IMR-90 (cell line): Measurements from ENCODE around the gene MYO1F. TPM values are rescaled to one million over a fixed set of nuclear protein-coding genes. Genes with fewer than 3 reads are reported as not detected.

Source experiments
- ATAC-seq: fragments of 200-7000 bp; cut with Tn5 transposase; 2 replicates; pipeline ENCODE4 v1.9.1; 2020; ENCODE audit warnings: low read depth, mild to moderate bottlenecking, moderate library complexity
- BruUV-seq: library from RNA; stranded (reverse); fragments of 400-500 nt; replicated peaks from 2 replicates; lab custom pipeline; 2021; lab: Mats Ljungman, UMichigan
- CTCF ChIA-PET: fragments of 300-600 bp; formaldehyde crosslinking; extraction: SDS; loops from one replicate; lab custom pipeline; 2021; ENCODE audit warnings: antibody characterized with exemption; lab: Yijun Ruan, JAX
- POLR2A ChIA-PET: fragments of 300-600 bp; sonication (Branson Sonifier 250); formaldehyde crosslinking; loops from one replicate; lab custom pipeline; 2022; ENCODE audit warnings: antibody characterized with exemption; ENCODE audit not compliant: unreplicated experiment; lab: Charles Lee
- DNase-seq: peaks from one replicate; pipeline ENCODE4 v3.0.0; 2013
- H2AFZ ChIP-seq: replicated peaks from 2 replicates; pipeline ENCODE3; 2013; ENCODE audit warnings: low read length, mild to moderate bottlenecking; ENCODE audit not compliant: poor library complexity
- H2AK5ac ChIP-seq: 2 replicates; pipeline ENCODE4 v1.6.1; 2013; ENCODE audit warnings: low read depth, low read length, inconsistent platforms
- H2AK9ac ChIP-seq: replicated peaks from 2 replicates; pipeline ENCODE3; 2013; ENCODE audit warnings: mild to moderate bottlenecking, low read depth, low read length, moderate library complexity; ENCODE audit not compliant: poor library complexity
- H2BK120ac ChIP-seq: 2 replicates; pipeline ENCODE4 v1.6.1; 2013; ENCODE audit warnings: low read depth, low read length, inconsistent platforms
- H2BK15ac ChIP-seq: 3 replicates; pipeline ENCODE4 v1.6.1; 2013; ENCODE audit warnings: low read depth, low read length, inconsistent platforms
- H2BK20ac ChIP-seq: 2 replicates; pipeline ENCODE4 v1.6.1; 2013; ENCODE audit warnings: low read depth, mild to moderate bottlenecking, inconsistent platforms, low read length, moderate library complexity
- H2BK5ac ChIP-seq: 2 replicates; pipeline ENCODE4 v1.6.1; 2013; ENCODE audit warnings: mild to moderate bottlenecking, low read depth, low read length, inconsistent platforms; ENCODE audit not compliant: poor library complexity, severe bottlenecking
- H3K14ac ChIP-seq: replicated peaks from 2 replicates; pipeline ENCODE4 v1.6.1; 2013; ENCODE audit warnings: low read depth, low read length, inconsistent platforms
- H3K18ac ChIP-seq: 2 replicates; pipeline ENCODE4 v1.6.1; 2013; ENCODE audit warnings: low read depth, low read length, control low read depth
- H3K23ac ChIP-seq: 2 replicates; pipeline ENCODE4 v1.6.1; 2013; ENCODE audit warnings: low read depth, low read length, inconsistent platforms
- H3K27ac ChIP-seq: 2 replicates; pipeline ENCODE4 v1.5.1; 2013; ENCODE audit warnings: mild to moderate bottlenecking, control low read depth, low read length; ENCODE audit not compliant: insufficient read depth
- H3K27me3 ChIP-seq: 2 replicates; pipeline ENCODE4 v1.6.1; 2013; ENCODE audit warnings: low read length; ENCODE audit not compliant: control insufficient read depth, insufficient read depth
- H3K36me3 ChIP-seq: 2 replicates; pipeline ENCODE4 v1.6.1; 2013; ENCODE audit warnings: low read length, mixed read lengths; ENCODE audit not compliant: control insufficient read depth, insufficient read depth
- H3K4ac ChIP-seq: 2 replicates; pipeline ENCODE4 v1.6.1; 2013; ENCODE audit warnings: low read depth, low read length, inconsistent platforms
- H3K4me1 ChIP-seq: 2 replicates; pipeline ENCODE4 v1.6.1; 2013; ENCODE audit warnings: low read length, mixed read lengths; ENCODE audit not compliant: control insufficient read depth, insufficient read depth
- H3K4me2 ChIP-seq: 2 replicates; pipeline ENCODE4 v1.6.1; 2013; ENCODE audit warnings: low read depth, mild to moderate bottlenecking, control low read depth, low read length, moderate library complexity
- H3K4me3 ChIP-seq: 2 replicates; pipeline ENCODE4 v1.5.1; 2013; ENCODE audit warnings: low read depth, mild to moderate bottlenecking, control low read depth, low read length, moderate library complexity; ENCODE audit not compliant: insufficient read depth
- H3K56ac ChIP-seq: 2 replicates; pipeline ENCODE4 v1.6.1; 2013; ENCODE audit warnings: low read length, inconsistent platforms; ENCODE audit not compliant: insufficient read depth; ENCODE audit errors: extremely low read depth
- H3K79me1 ChIP-seq, 2 experiments: 2 replicates each; pipeline ENCODE4 v1.6.1; 2013; ENCODE audit warnings: low read length in 2 of 2, inconsistent platforms in 1 of 2, low read depth in 1 of 2
- H3K9ac ChIP-seq: 2 replicates; pipeline ENCODE4 v1.6.1; 2013; ENCODE audit warnings: low read depth, low read length, control low read depth
- H3K9me1 ChIP-seq: 2 replicates; pipeline ENCODE4 v1.6.1; 2013; ENCODE audit warnings: low read length, inconsistent platforms; ENCODE audit not compliant: insufficient read depth
- H3K9me3 ChIP-seq: 2 replicates; pipeline ENCODE4 v1.6.1; 2013; ENCODE audit warnings: low read length; ENCODE audit not compliant: control insufficient read depth, insufficient read depth
- H4K20me1 ChIP-seq: 2 replicates; pipeline ENCODE4 v1.6.1; 2013; ENCODE audit warnings: low read length, inconsistent platforms; ENCODE audit not compliant: insufficient read depth
- H4K5ac ChIP-seq: 2 replicates; pipeline ENCODE4 v1.6.1; 2013; ENCODE audit warnings: mild to moderate bottlenecking, low read depth, low read length, control low read depth
- H4K8ac ChIP-seq, 2 experiments: 2 replicates each; pipeline ENCODE4 v1.6.1; 2013; ENCODE audit warnings: low read depth in 2 of 2, low read length in 2 of 2, control low read depth in 1 of 2, inconsistent platforms in 1 of 2
- H4K91ac ChIP-seq: 2 replicates; pipeline ENCODE4 v1.6.1; 2013; ENCODE audit warnings: low read depth, low read length, inconsistent platforms; ENCODE audit not compliant: insufficient read depth
- BHLHE40 ChIP-seq: fragments of 150-350 bp; IDR thresholded peaks from 2 replicates; pipeline ENCODE4 v1.6.1; 2016; ENCODE audit warnings: mild to moderate bottlenecking, low read depth, low read length
- CEBPB ChIP-seq: IDR thresholded peaks from 2 replicates; pipeline ENCODE4 v1.6.1; 2012; ENCODE audit warnings: low read depth, low read length, improper control_type of control experiment
- CHD1 ChIP-seq: IDR thresholded peaks from 2 replicates; pipeline ENCODE4 v1.6.1; 2012; ENCODE audit warnings: low read depth, low read length, improper control_type of control experiment
- CTCF ChIP-seq: conservative IDR thresholded peaks from 2 replicates; pipeline ENCODE4 v1.5.1; 2012; ENCODE audit warnings: mild to moderate bottlenecking, low read depth, low read length, improper control_type of control experiment
- FOS ChIP-seq: fragments of 150-350 bp; IDR thresholded peaks from 2 replicates; pipeline ENCODE4 v1.6.1; 2016; ENCODE audit warnings: low read depth, low read length
- MAFK ChIP-seq: IDR thresholded peaks from 2 replicates; pipeline ENCODE4 v1.6.1; 2012; ENCODE audit warnings: low read depth, low read length, improper control_type of control experiment
- MAZ ChIP-seq: IDR thresholded peaks from 2 replicates; pipeline ENCODE4 v1.6.1; 2012; ENCODE audit warnings: low read depth, mild to moderate bottlenecking, low read length, improper control_type of control experiment, moderate library complexity, borderline replicate concordance
- MXI1 ChIP-seq: IDR thresholded peaks from 2 replicates; pipeline ENCODE4 v1.6.1; 2012; ENCODE audit warnings: low read depth, mild to moderate bottlenecking, low read length, moderate library complexity, borderline replicate concordance
- NFE2L2 ChIP-seq: fragments of 150-350 bp; IDR thresholded peaks from 2 replicates; pipeline ENCODE4 v1.6.1; 2016; ENCODE audit warnings: low read depth, mild to moderate bottlenecking, low read length
- POLR2A ChIP-seq: IDR thresholded peaks from 2 replicates; pipeline ENCODE4 v1.6.1; 2012; ENCODE audit warnings: mild to moderate bottlenecking, low read depth, low read length
- RAD21 ChIP-seq: IDR thresholded peaks from 2 replicates; pipeline ENCODE4 v1.6.1; 2012; ENCODE audit warnings: low read length, improper control_type of control experiment
- RCOR1 ChIP-seq: IDR thresholded peaks from 2 replicates; pipeline ENCODE4 v1.6.1; 2012; ENCODE audit warnings: mild to moderate bottlenecking, low read length, improper control_type of control experiment; ENCODE audit not compliant: insufficient replicate concordance
- RFX5 ChIP-seq: IDR thresholded peaks from 2 replicates; pipeline ENCODE4 v1.8.0; 2012; ENCODE audit warnings: low read depth, mild to moderate bottlenecking, low read length, moderate library complexity
- SMC3 ChIP-seq: fragments of 150-350 bp; IDR thresholded peaks from 2 replicates; pipeline ENCODE4 v1.6.1; 2016; ENCODE audit warnings: low read depth, mild to moderate bottlenecking, antibody characterized with exemption, low read length, moderate library complexity
- WGBS, 2 experiments: methylation state at CpG; one replicate each; pipeline versions ENCODE4 v1.1.5 to v1.1.7; 2013; ENCODE audit warnings: missing lambda C conversion rate in 2 of 2; ENCODE audit not compliant: insufficient read length in 1 of 2; ENCODE audit errors: extremely low coverage in 2 of 2; 5-methylcytosine and 5-hydroxymethylcytosine counted together
- dilution Hi-C: fragments of 300-500 bp; cut with HindIII; formaldehyde crosslinking; loops from one replicate; pipeline ENCODE4 v1.14.3; 2018; ENCODE audit warnings: low sequenced_read_pairs; ENCODE audit not compliant: unreplicated experiment
- in situ Hi-C: fragments of 300-500 bp; cut with MboI; formaldehyde crosslinking; loops from 3 replicates; pipeline ENCODE4 v1.14.3; 2019; ENCODE audit warnings: low sequenced_read_pairs, inconsistent platforms, mixed read lengths
- intact Hi-C: fragments of 100-400 bp; cut with micrococcal nuclease; formaldehyde crosslinking; loops from 2 replicates; pipeline ENCODE4 v1.10.0; 2022
- polyA plus RNA-seq, 3 experiments: library from polyadenylated mRNA; depleted of rRNA; stranded (reverse); fragments of >200 nt; gene quantifications; 2 replicates each; pipeline ENCODE4 v1.2.3, GENCODE V29; 2012; ENCODE audit warnings: low replicate concordance in 1 of 3
- total RNA-seq: library from RNA; depleted of rRNA; stranded (reverse); fragments of >200 nt; gene quantifications from 2 replicates; pipeline ENCODE4 v1.2.3, GENCODE V29; 2012
- TF ChIP-seq, protein P1 (sequence below): fragments of 150-350 bp; IDR thresholded peaks from 2 replicates; pipeline ENCODE4 v1.6.1; 2016; ENCODE audit warnings: low read depth, mild to moderate bottlenecking, low read length, moderate library complexity, borderline replicate concordance
- TF ChIP-seq, protein P2 (sequence below): fragments of 150-350 bp; IDR thresholded peaks from 2 replicates; pipeline ENCODE4 v1.6.1; 2017; ENCODE audit warnings: mild to moderate bottlenecking, antibody characterized with exemption, low read length, low read depth

Gene MYO1F
- total and polyA plus RNA-seq, 2 of the 4 experiments (the other 2 are of a cell fraction): 0.14 to 0.18 TPM

- in situ Hi-C loops (no loop called here), intact Hi-C loops (no loop called here), dilution Hi-C loops (no loop called here)
- Histone ChIP-seq H3K4me1 (no peaks in the 10 kb centered on the region; the same call in 1 of the 2 replicates), H3K36me3 (no peaks in the 10 kb centered on the region), H3K4me2 (no peak overlapping the region), H2AK9ac (no peak overlapping the region), H4K5ac (no peak overlapping the region), H3K79me1 (no peaks in the 10 kb centered on the region; a peak in 1 of 4 replicates), H2BK20ac (no peak overlapping the region), H3K27ac (no peak overlapping the region), H3K4me3 (no peak overlapping the region), H2BK120ac (no peak overlapping the region), H3K18ac (no peak overlapping the region), H3K9me1 (peaks cover 3% of the 10 kb centered on the region; the same call in 1 of the 2 replicates), H4K91ac (no peak overlapping the region), H3K9ac (no peak overlapping the region), H3K4ac (no peak overlapping the region), H3K27me3 (no peaks in the 10 kb centered on the region), H4K20me1 (no peaks in the 10 kb centered on the region; the same call in 1 of the 2 replicates), H3K23ac (no peak overlapping the region), H2AK5ac (no peak overlapping the region), H4K8ac (no peak overlapping the region), H3K56ac (no peak overlapping the region), H3K9me3 (no peaks in the 10 kb centered on the region), H2AFZ (no peak overlapping the region), H2BK5ac (no peak overlapping the region), H2BK15ac (no peak overlapping the region), H3K14ac (no peak overlapping the region)
- ChIA-PET POLR2A (no interaction called here), CTCF (no interaction called here)
- DNase-seq (no peak), ATAC-seq (no peak)
- no TSS peak for BruUV-seq
- WGBS, 2 experiments: 67% methylated on average over 1 of the region's 7 CpGs; no CpG with 5 or more reads in 1 of the 2 experiments
- TF ChIP-seq, protein P1, sequence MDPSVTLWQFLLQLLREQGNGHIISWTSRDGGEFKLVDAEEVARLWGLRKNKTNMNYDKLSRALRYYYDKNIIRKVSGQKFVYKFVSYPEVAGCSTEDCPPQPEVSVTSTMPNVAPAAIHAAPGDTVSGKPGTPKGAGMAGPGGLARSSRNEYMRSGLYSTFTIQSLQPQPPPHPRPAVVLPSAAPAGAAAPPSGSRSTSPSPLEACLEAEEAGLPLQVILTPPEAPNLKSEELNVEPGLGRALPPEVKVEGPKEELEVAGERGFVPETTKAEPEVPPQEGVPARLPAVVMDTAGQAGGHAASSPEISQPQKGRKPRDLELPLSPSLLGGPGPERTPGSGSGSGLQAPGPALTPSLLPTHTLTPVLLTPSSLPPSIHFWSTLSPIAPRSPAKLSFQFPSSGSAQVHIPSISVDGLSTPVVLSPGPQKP: no peak
- TF ChIP-seq RFX5 (no peak), BHLHE40 (no peak), RCOR1 (no peak), MAZ (no peak), SMC3 (no peak), POLR2A (no peak), RAD21 (no peak), MAFK (no peak), CHD1 (no peak), CTCF (no peak), MXI1 (no peak), FOS (no peak), NFE2L2 (no peak), CEBPB (no peak)
- TF ChIP-seq, protein P2, sequence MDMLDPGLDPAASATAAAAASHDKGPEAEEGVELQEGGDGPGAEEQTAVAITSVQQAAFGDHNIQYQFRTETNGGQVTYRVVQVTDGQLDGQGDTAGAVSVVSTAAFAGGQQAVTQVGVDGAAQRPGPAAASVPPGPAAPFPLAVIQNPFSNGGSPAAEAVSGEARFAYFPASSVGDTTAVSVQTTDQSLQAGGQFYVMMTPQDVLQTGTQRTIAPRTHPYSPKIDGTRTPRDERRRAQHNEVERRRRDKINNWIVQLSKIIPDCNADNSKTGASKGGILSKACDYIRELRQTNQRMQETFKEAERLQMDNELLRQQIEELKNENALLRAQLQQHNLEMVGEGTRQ: no peak
Observed at GRCh38 chr19:8504171-8504570, 73.1 kb downstream of the MYO1F start.
